Fibroblast of gingiva (primary cell): ENCODE measurements around the gene LRBA.
A peak's percentile ranks its signal among the peaks of the same experiment; 100 is the strongest.
"Not testable (repeated sequence)": the region's sequence is repeated elsewhere in the genome, so short reads cannot be mapped to it uniquely, and the experiment has no call there.

Source experiments
- DNase-seq: peaks from one replicate; pipeline ENCODE4 v3.0.0-alpha.2; 2011; ENCODE audit warnings: low read depth

LRBA gene

GRCh38 chr4:150418757-150419410, 596.2 kb downstream of the LRBA start:
- no peak for DNase-seq

DNA sequence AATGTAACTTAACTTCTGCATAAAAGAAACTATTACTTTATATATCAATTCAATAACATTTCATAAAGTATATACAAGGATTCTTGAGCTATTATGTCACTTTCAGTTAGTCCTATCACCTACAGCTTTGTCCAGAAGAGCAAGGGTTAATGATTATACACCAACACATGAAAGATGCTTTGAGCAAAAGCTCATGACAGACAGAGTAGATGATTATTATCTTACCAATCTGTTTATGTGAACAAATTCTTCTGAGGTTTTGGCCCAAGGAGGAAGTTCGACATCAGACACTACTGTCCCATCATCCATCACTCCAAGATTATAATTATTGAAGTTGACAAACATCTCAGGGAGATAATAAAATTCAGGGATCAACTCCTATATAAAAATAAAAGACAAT, 599.9 kb downstream of the LRBA start:
- no peak for DNase-seq

- peak; percentile 2 for DNase-seq
Observed at GRCh38 chr4:150411520-150411919, 603.6 kb downstream of the LRBA start.

DNA sequence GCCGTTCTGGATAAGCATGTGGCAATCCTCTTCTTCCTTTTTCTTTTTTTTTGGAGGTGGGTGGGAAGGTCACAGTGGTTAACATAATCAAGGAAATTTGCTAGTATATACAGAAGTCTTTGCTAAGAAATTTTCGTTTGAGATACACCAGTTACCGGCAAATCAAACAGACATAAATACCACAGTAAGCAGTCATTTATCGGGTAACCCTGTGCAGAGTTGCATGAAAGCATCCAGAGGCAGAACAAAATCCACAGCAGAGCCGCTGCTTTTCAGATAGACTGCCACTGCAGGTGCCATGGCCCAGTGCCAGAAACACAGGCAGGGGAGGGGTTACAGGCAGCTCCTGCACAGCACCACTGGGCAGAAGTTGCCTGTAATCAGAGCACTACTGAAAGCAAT, 612.2 kb downstream of the LRBA start:
- no peak for DNase-seq

DNA sequence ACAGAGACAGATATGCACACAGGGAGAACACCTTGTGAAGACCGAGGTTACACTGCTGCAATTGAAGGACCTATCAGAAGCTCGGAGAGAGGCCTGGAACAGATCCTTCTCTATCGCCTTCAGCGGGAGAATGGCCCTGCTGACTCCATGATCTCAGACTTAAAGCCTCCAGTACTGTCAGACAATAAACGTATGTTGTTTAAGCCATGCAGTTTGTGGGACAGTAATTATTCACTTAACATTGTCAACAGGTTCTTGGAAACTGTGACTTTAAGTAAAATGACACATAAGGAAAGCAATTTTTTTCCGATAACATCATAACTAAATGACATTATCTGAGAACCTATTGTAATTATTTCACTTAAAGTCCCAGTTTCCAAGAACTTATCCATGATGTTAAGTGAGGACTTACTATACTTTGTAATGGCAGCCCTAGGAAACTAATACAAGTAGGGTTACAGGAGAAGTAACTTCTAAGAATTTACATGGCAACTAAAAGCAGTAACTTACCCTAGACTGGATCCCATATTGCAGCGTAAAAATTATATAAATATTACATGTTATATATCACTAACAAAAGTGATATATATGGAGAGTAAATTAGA, 613.9 kb downstream of the LRBA start:
- DNase-seq = no peak

GRCh38 chr4:150395872-150396271, 619.2 kb downstream of the LRBA start:
- no peak for DNase-seq

DNA sequence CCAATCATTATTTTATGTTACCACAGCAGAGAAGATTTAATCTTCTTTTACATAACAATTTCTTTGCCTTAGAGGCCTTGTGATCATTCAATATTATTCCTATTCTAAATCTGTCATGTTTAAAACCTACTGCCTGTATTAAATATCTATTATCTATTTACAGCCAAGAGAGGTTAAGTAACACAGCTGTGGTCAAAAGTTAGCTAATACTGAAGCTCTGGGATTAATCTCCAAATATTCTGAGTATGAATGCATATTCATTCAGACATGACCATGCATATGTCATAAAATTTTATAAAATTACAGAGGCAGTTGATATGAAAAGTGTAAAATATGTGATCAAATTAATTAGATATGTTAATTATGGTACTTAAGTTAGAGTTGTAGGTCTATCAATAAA, 621.0 kb downstream of the LRBA start:
- no peak for DNase-seq

DNA sequence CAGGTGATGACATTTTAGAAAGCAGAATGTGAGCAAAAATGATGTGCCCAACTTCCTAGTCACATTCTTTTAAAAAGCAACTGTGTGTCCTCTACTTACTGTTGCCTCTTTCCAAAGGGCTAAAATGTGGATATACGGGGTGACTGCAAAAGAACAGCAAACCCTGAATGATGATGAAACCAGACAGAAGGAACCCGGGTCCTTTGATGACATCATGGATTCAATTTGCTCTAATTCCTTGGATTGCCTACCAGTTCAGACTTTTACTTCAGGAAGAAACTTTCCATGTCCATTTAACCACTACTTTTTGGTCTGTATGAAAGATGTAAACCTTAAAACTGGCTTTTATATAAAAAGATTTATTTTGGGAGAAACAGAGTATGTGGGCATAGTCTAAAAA, 624.0 kb downstream of the LRBA start:
- no peak for DNase-seq

DNA sequence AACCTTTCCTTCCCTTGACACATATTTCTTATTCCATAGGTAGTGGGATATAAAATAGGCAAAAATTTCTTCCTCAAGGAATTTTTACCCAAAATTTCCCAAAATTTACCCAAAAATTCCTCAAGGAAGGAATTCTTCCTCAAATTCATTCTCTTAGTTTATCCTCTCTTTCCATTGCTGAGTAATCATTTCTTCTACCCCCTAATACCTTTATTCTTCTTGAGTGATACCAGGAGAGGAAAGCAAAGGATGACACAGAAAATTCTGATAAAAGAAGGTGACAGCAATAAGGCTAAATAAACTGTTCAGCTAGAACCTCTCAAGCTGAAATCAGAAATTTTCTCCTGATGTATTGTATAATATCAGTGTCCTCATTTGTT, 624.6 kb downstream of the LRBA start:
- no peak for DNase-seq

DNA sequence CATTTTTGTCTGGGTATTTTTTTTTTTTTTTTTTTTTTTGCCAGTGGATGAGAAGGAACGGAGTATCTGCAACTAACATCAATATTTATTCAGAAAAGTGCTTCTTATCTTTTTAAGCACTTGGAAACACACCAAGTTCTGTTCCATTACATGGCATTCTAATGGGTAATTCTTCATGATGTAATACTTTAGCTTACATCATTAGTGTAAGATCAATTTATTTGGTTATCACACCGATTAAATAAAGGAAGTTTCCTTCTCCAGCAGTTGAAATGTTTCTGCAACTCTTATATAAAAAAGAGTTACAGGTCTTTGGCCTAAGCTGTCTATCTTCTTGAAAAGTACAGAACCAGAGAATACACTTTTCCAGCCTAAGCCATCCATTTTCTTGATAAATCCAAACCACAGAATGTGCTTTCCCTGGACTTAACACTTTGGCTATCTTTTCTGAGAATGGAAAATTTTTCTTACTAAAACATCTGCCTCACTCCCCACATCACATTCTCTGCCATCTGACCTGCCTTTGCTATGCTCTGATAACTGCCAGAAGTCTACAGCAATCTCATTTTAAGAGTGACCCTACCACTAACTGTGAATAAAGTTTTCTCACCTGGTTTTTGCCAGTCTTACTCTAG, 625.1 kb downstream of the LRBA start:
- no peak for DNase-seq

DNA sequence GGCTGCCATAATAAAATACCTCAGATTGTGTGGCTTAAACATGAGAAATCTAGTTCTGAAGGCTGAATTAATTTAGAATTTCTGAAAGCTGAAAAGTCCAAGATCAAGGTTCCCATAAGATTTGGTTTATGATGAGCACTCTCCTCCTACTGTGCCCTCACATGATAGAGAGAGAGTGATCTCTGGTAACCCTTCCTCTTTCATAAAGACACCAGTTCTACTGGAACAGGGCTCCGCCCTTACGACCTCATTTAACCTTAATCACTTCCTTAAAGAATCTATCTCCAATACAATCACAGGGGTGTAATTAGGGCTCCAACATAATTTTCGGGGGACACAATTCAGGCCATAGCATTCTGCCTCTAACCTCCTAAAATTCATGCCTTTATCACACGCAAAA, 627.1 kb downstream of the LRBA start:
- DNase-seq = no peak

- DNase-seq = not testable (repeated sequence)
Observed at GRCh38 chr4:150386415-150386814, 628.7 kb downstream of the LRBA start.

- peak; percentile 97 for DNase-seq
Observed at GRCh38 chr4:150385606-150386005, 629.5 kb downstream of the LRBA start.

GRCh38 chr4:150384249-150384648, 630.8 kb downstream of the LRBA start:
- DNase-seq = no peak

DNA sequence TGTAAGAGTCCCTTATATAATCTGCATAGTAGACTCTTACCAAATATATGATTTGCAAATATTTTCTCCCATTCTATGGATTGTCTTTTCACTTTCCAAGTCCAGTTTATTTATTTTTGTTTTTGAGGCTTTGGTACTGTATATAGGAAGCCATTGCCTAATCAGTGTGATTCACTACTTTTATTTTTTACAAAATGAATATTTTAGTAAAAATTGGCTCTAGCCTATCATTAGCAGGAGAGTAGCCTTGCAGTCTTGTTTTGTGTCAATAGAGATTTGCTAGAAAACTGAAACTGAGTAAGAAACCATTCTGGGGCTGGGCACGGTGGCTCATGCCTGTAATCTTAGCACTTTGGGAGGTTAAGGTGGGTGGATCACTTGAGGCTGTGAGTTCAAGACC, 633.1 kb downstream of the LRBA start:
- peak; percentile 76 for DNase-seq

GRCh38 chr4:150381609-150382008, 633.5 kb downstream of the LRBA start:
- DNase-seq = peak; percentile 53

DNA sequence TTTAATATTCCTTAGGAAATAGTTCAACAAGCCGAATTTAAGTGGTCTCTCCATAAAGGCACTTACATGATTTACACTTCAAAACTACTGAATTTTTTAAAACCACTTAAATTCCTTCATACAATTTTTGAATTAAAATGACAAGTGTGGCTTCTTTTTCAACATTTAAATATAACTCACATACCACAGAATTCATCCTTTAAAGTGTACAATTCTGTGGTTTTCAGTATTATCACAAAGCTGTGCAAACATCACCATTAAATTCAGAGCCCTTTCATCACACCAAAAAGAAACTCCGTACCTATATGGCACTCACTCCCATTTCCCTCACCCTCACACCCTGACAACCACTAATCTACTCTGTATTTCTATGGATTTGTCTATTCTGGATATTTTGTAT, 634.0 kb downstream of the LRBA start:
- DNase-seq = no peak

DNA sequence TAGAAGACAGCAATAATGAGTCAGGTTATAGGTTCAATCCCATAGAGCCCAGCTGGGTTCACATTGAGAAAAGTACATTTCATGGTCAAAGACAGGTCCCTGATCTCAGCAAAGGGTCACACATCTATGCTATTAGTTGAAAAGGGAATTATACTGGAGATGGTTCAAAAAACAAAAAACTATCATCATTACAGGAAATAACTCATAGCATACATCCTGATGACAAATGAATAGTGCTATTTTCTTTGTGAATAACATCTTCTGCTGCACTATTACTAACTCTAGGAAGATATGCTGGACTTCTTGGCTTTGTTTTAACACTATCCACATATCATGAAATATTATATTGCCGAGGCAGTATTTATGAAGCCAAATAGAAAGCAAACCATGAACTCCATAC, 635.6 kb downstream of the LRBA start:
- no peak for DNase-seq

DNA sequence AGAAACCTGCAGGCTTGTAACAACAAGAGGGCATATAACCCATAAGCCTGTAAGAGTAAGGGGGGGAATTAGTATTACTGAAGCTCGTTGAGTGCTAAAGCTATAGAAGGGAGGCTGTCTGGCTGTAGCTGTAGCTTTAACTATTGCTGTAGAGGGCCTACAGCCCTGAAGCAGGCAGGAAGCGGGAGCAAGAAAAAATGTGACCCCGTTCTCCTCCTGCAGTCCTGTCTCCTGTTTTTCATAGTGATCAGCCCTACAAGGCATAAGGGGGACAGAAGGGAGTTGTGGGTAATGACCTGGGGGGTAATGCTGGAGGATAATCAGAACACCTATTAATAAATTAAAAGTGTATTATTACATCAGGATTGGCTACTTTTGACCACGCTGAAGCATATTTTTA, 640.1 kb downstream of the LRBA start:
- no peak for DNase-seq

GRCh38 chr4:150371869-150372268, 643.2 kb downstream of the LRBA start:
- DNase-seq = no peak

- no peak for DNase-seq
Observed at GRCh38 chr4:150369434-150370380, 645.4 kb downstream of the LRBA start.

GRCh38 chr4:150368667-150369066, 646.4 kb downstream of the LRBA start:
- peak; percentile 10 for DNase-seq

GRCh38 chr4:150367326-150367725, 647.8 kb downstream of the LRBA start:
- DNase-seq = no peak
